Measurements from ENCODE around the gene CCDC27. TPM values are rescaled to one million over a fixed set of nuclear protein-coding genes. Genes with fewer than 3 reads are reported as not detected.

CCDC27 gene
- not detected for total RNA-seq
- polyA plus RNA-seq, result not detected

DNA sequence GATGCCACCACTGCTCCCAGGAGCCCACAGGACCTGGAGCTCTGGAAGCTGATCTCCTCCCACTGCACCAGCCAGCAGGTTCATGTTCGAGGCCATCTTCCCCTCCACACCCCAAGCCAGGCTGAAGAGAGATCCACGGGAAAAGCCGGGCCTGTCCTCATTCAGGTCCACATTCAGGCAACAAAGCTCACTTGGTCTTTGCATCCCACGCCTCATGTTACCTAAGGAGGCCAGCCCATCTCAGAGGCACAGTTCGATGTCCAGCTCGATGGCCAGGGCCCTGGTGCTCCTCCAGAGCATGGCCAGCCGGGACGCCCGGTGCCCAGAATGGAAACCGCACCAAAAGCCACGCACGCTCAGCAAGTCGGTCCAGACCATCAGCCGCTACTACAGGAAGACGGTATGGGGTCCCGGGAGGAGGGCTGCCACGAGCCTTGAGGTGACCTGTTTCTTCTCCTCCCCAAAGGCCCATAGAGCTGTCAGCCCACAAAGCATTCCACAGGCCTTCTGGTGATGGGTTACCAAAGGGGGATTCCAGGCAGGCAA is at the start of gene CCDC27:
CCDC27 (plus strand) TSS at position 51 of the 546 bp plus-strand sequence; CDS start at position 83, 32 bp downstream.
- 89 to 90% methylated on average over 17 of the region's 17 CpGs for WGBS, 2 donors
- Histone ChIP-seq H3K27ac (no peak within 1 kb of the TSS), H3K27me3 (peaks cover 0 to 41% (median 12%) of the 10 kb centered on the region in 3 donors), H3K4me3 (no peak within 1 kb of the TSS), H3K9me3 (no peaks in the 10 kb centered on the region), H3K36me3 (no peaks in the 10 kb centered on the region), H3K4me1 (peaks cover 0 to 7% (median 6%) of the 10 kb centered on the region in 4 donors)
- no peak for DNase-seq
- TF ChIP-seq POLR2AphosphoS5 (IDR thresholded peaks at IDR 0.05), result no peak
- TF ChIP-seq POLR2A (IDR thresholded peaks at IDR 0.05), result no peak
- TF ChIP-seq, protein P1, sequence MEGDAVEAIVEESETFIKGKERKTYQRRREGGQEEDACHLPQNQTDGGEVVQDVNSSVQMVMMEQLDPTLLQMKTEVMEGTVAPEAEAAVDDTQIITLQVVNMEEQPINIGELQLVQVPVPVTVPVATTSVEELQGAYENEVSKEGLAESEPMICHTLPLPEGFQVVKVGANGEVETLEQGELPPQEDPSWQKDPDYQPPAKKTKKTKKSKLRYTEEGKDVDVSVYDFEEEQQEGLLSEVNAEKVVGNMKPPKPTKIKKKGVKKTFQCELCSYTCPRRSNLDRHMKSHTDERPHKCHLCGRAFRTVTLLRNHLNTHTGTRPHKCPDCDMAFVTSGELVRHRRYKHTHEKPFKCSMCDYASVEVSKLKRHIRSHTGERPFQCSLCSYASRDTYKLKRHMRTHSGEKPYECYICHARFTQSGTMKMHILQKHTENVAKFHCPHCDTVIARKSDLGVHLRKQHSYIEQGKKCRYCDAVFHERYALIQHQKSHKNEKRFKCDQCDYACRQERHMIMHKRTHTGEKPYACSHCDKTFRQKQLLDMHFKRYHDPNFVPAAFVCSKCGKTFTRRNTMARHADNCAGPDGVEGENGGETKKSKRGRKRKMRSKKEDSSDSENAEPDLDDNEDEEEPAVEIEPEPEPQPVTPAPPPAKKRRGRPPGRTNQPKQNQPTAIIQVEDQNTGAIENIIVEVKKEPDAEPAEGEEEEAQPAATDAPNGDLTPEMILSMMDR (IDR thresholded peaks at IDR 0.05), result no peak
- no peak for TF ChIP-seq EP300 (IDR thresholded peaks at IDR 0.05)
- intact Hi-C loops (cut with DNase I), result no loop called here

DNA sequence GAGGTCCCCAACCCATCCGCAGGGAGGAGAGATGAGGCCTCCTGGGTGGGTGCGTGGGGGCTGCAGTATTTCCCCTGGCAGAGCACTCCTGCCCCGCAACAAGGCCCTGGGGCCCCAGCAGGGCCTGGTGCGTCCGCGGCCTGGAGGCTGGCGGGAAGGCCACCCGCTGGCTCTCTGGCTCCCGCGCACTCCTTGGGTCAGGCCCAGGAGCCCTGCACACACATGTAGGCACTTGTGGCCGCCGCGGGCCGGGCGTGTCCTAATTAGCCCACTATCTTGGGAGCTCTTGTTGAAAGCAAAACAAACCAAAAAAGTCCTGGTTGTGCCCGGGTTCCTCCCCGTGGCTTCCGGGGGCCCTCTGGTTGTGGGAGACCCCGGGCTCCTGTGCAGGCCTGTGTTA is 49.7 kb upstream of the CCDC27 start:
- H3K4me1 ChIP-seq, result no peaks in the 10 kb centered on the region
- no peaks in the 10 kb centered on the region for H3K9me3 ChIP-seq
- no peak for DNase-seq
- no peak for TF ChIP-seq EP300 (IDR thresholded peaks at IDR 0.05)
- TF ChIP-seq, protein P1 (IDR thresholded peaks at IDR 0.05), result no peak
- no peak for TF ChIP-seq POLR2A (IDR thresholded peaks at IDR 0.05)
- intact Hi-C loops (cut with DNase I), result no loop called here
- peaks cover 1 to 61% (median 31%) of the 10 kb centered on the region in 3 donors for H3K27me3 ChIP-seq
- H3K4me3 ChIP-seq, result no peak overlapping the region
- WGBS, 2 donors, result 51 to 67% methylated on average over 19 of the region's 19 CpGs
- H3K36me3 ChIP-seq, result no peaks in the 10 kb centered on the region
- no peak overlapping the region for H3K27ac ChIP-seq

DNA sequence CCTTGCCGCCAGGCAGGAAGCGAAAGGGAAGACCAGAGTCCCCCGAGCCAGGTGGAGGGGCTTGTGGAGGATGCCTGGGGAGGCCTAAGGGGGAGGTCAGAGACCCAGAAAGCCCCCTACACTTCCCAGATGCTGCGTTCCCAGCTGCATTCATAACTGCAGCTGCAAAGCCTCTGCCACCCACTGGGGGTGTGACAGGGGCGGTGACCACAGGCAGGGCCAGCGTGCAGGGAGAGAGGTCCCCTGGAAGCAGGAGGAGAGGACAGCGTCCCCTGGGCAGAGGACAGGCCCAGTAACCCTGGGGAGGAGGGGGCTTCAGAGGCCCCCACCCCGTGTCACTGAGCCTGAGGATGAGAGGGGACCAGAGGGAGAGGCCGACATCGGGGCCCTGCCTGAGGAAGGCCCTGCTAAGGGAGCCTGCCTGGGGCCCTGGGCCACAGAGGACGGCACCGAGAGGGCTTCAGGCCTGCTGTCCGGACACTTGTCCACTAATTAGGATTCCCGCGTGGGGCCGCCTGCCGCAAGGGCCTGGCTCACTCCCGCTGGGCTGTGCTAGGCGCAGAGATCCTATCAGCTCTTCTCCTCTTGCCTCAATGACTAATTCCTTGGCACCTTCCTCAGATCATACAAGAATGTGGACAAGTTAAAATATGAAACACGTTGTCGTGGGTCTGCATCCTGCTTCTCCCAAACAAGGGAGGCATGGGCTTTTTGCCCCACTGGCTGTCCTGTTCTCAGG is 49.1 kb upstream of the CCDC27 start:
- Histone ChIP-seq H3K27me3 (peaks cover 6 to 61% (median 31%) of the 10 kb centered on the region in 3 donors), H3K4me3 (no peak overlapping the region), H3K4me1 (no peaks in the 10 kb centered on the region), H3K27ac (no peak overlapping the region), H3K36me3 (no peaks in the 10 kb centered on the region), H3K9me3 (no peaks in the 10 kb centered on the region)
- intact Hi-C loops (cut with DNase I), result no loop called here
- DNase-seq, result no peak
- TF ChIP-seq, protein P1 (IDR thresholded peaks at IDR 0.05), result no peak
- 58 to 71% methylated on average over 21 of the region's 21 CpGs for WGBS, 2 donors

DNA sequence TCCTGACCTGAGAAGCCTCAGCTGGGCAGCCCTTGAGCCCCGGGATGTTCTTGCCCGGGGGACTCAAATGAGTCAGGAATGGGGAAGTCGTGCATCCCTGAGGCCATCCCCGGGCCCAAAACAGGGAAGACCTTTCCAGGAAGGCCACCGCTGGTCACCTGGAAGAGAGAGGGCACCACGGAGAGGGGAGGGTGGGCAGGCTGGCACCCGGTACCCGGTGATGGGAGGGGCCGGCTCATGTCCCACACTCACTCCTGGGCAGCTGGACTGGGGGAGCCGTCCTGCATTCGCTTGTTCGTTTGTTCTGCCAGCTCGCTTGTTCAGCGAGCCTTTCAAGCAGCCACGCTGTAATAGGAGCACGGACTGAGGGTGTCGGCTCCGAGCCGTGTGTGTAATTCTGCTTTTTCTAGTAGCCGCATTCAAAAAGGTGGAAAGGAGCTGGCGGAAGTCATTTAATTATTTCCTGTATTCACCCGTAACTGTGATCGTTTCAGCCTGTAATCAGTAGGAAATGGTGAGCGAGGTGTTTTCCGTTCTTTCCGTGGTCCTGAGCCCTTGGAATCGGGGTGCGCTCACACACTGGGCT is 48.4 kb upstream of the CCDC27 start:
- no peak for TF ChIP-seq EP300 (IDR thresholded peaks at IDR 0.05)
- TF ChIP-seq, protein P1 (IDR thresholded peaks at IDR 0.05), result no peak
- TF ChIP-seq POLR2AphosphoS5 (IDR thresholded peaks at IDR 0.05), result no peak
- TF ChIP-seq POLR2A (IDR thresholded peaks at IDR 0.05), result no peak
- intact Hi-C loops (cut with DNase I), result no loop called here
- 54 to 61% methylated on average over 28 of the region's 28 CpGs for WGBS, 2 donors
- DNase-seq, result no peak
- no peaks in the 10 kb centered on the region for H3K36me3 ChIP-seq
- H3K4me3 ChIP-seq, result no peak overlapping the region
- H3K27ac ChIP-seq, result no peak overlapping the region
- H3K4me1 ChIP-seq, result no peaks in the 10 kb centered on the region
- peaks cover 13 to 61% (median 35%) of the 10 kb centered on the region in 3 donors for H3K27me3 ChIP-seq
- H3K9me3 ChIP-seq, result no peaks in the 10 kb centered on the region

All from sigmoid colon (tissue), 7 donors.